ENCODE measurements around the gene UBAC2. TPM values are rescaled to one million over a fixed set of nuclear protein-coding genes. Genes with fewer than 3 reads are reported as not detected.

UBAC2 gene
- total RNA-seq, 1 donor: 45.3 TPM

GRCh38 chr13:99416411-99417121, 215.9 kb downstream of the UBAC2 start:
- no peak overlapping the region for H3K4me3 ChIP-seq (ENCODE audit: low read depth, low read length)
- DNase-seq (ENCODE audit: low read depth): no peak
- no peak for TF ChIP-seq CTCF (IDR thresholded peaks at IDR 0.05; ENCODE audit: insufficient read depth, low read depth, low read length)

- DNase-seq (ENCODE audit: low read depth): no peak
- TF ChIP-seq CTCF (IDR thresholded peaks at IDR 0.05; ENCODE audit: insufficient read depth, low read depth, low read length): no peak
- no peak overlapping the region for H3K4me3 ChIP-seq (ENCODE audit: low read depth, low read length)
Measured at GRCh38 chr13:99417201-99418102, 216.8 kb downstream of the UBAC2 start.

- TF ChIP-seq CTCF (IDR thresholded peaks at IDR 0.05; ENCODE audit: insufficient read depth, low read depth, low read length): no peak
- DNase-seq (ENCODE audit: low read depth): no peak
- H3K4me3 ChIP-seq (ENCODE audit: low read depth, low read length): no peak overlapping the region
Measured at GRCh38 chr13:99418103-99418842, 217.6 kb downstream of the UBAC2 start.

- no peak for DNase-seq (ENCODE audit: low read depth)
- no peak for TF ChIP-seq CTCF (IDR thresholded peaks at IDR 0.05; ENCODE audit: insufficient read depth, low read depth, low read length)
- no peak overlapping the region for H3K4me3 ChIP-seq (ENCODE audit: low read depth, low read length)
Measured at GRCh38 chr13:99418843-99419140, 218.1 kb downstream of the UBAC2 start.

GRCh38 chr13:99419591-99420243, 219.1 kb downstream of the UBAC2 start:
- no peak for DNase-seq (ENCODE audit: low read depth)
- TF ChIP-seq CTCF (IDR thresholded peaks at IDR 0.05; ENCODE audit: insufficient read depth, low read depth, low read length): no peak

GRCh38 chr13:99421271-99421670, 220.6 kb downstream of the UBAC2 start:
- no peak for TF ChIP-seq CTCF (IDR thresholded peaks at IDR 0.05; ENCODE audit: insufficient read depth, low read depth, low read length)

More at GRCh38 chr13:99419591-99420243, 219.1 kb downstream of the UBAC2 start:
- no peak overlapping the region for H3K4me3 ChIP-seq (ENCODE audit: low read depth, low read length)

More at GRCh38 chr13:99421271-99421670, 220.6 kb downstream of the UBAC2 start:
- H3K4me3 ChIP-seq (ENCODE audit: low read depth, low read length): no peak overlapping the region
- DNase-seq (ENCODE audit: low read depth): no peak

All from fibroblast of villous mesenchyme (primary cell).